Mesenteric fat pad (tissue), 1 donor: ENCODE measurements around the gene RPS19BP1. TPM values are rescaled to one million over a fixed set of nuclear protein-coding genes. Genes with fewer than 3 reads are reported as not detected.
"Not testable (repeated sequence)": the region's sequence is repeated elsewhere in the genome, so short reads cannot be mapped to it uniquely, and the experiment has no call there.

ENCODE experiments used
- DNase-seq: peaks from one replicate; pipeline ENCODE4 v3.0.0-alpha.2; 2020; ENCODE audit warnings: low spot score
- total RNA-seq: library from RNA; stranded (reverse); fragmentation: NEBNext Ultra II Directional; extraction: Animal tissue kit (Norgen Biotek cat#: 25700); gene quantifications from one replicate; pipeline ENCODE4 v1.2.1, GENCODE V29; 2021
- donor health status: DM: yes; HTN: yes; CAD: no.

The RPS19BP1 gene
- total RNA-seq, 1 donor from 2014 or later, result 77.9 TPM

GRCh38 chr22:39514373-39514973 is 18.1 kb downstream of the RPS19BP1 start:
- no peak for DNase-seq

- DNase-seq, result no peak
These were observed 18.8 kb downstream of the RPS19BP1 start for GRCh38 chr22:39513791-39514190.

- DNase-seq, result no peak
These were observed 20.5 kb downstream of the RPS19BP1 start for GRCh38 chr22:39512026-39512425.

- DNase-seq, result no peak
These were observed 21.3 kb downstream of the RPS19BP1 start for GRCh38 chr22:39511226-39511625.

- no peak for DNase-seq
These were observed 21.9 kb downstream of the RPS19BP1 start for GRCh38 chr22:39510529-39511149.

- no peak for DNase-seq
These were observed 24.2 kb downstream of the RPS19BP1 start for GRCh38 chr22:39508393-39508792.

- DNase-seq, result not testable (repeated sequence)
These were observed 25.5 kb downstream of the RPS19BP1 start for GRCh38 chr22:39507021-39507420.

- no peak for DNase-seq
These were observed 28.5 kb downstream of the RPS19BP1 start for GRCh38 chr22:39504071-39504470.

GRCh38 chr22:39503630-39504029 is 28.9 kb downstream of the RPS19BP1 start:
- no peak for DNase-seq

GRCh38 chr22:39502789-39503409 is 29.6 kb downstream of the RPS19BP1 start:
- no peak for DNase-seq

GRCh38 chr22:39502109-39502788 is 30.3 kb downstream of the RPS19BP1 start, which contains the start of gene MIEF1:
Gene MIEF1 (plus strand): TSS chr22:39502290. CDS start chr22:39511295, 9,005 bp downstream.
- peak; percentile 99 for DNase-seq

GRCh38 chr22:39501644-39502108 is 30.9 kb downstream of the RPS19BP1 start:
- DNase-seq, result no peak

GRCh38 chr22:39500101-39500500 is 32.4 kb downstream of the RPS19BP1 start:
- no peak for DNase-seq

- no peak for DNase-seq
These were observed 33.7 kb downstream of the RPS19BP1 start for GRCh38 chr22:39498802-39499201.

GRCh38 chr22:39498368-39498767 is 34.2 kb downstream of the RPS19BP1 start:
- DNase-seq, result no peak

- DNase-seq, result no peak
These were observed 35.1 kb downstream of the RPS19BP1 start for GRCh38 chr22:39497429-39497828.

- DNase-seq, result no peak
These were observed 36.3 kb downstream of the RPS19BP1 start for GRCh38 chr22:39496131-39496838.

GRCh38 chr22:39494471-39495120 is 38.0 kb downstream of the RPS19BP1 start:
- DNase-seq, result no peak

GRCh38 chr22:39493759-39494158 is 38.8 kb downstream of the RPS19BP1 start:
- no peak for DNase-seq

GRCh38 chr22:39492186-39492585 is 40.4 kb downstream of the RPS19BP1 start:
- no peak for DNase-seq

- no peak for DNase-seq
These were observed 40.9 kb downstream of the RPS19BP1 start for GRCh38 chr22:39491696-39492095.
